ENCODE results near the gene MCAM.
A peak's percentile ranks its signal among the peaks of the same experiment; 100 is the strongest.

Gene MCAM

GRCh38 chr11:119344291-119345010 is 27.5 kb upstream of the MCAM start:
- no peak for DNase-seq (ENCODE audit: low spot score)

- DNase-seq (ENCODE audit: low spot score): no peak
Measured at GRCh38 chr11:119343726-119344125, 26.8 kb upstream of the MCAM start.

GRCh38 chr11:119342362-119343130 is 25.6 kb upstream of the MCAM start:
- DNase-seq (ENCODE audit: low spot score): no peak

GRCh38 chr11:119342023-119342300 is 25.0 kb upstream of the MCAM start:
- no peak for DNase-seq (ENCODE audit: low spot score)

GRCh38 chr11:119341222-119342022 is 24.5 kb upstream of the MCAM start:
- DNase-seq (ENCODE audit: low spot score): no peak

- no peak for DNase-seq (ENCODE audit: low spot score)
Measured at GRCh38 chr11:119340335-119341221, 23.6 kb upstream of the MCAM start, which contains the start of gene C1QTNF5. TSS of gene C1QTNF5 (minus strand) at chr11:119340883. CDS start at chr11:119340397, 486 bp downstream.

GRCh38 chr11:119339589-119340334 is 22.8 kb upstream of the MCAM start:
- peak; percentile 32 for DNase-seq (ENCODE audit: low spot score)

GRCh38 chr11:119338965-119339588 is 22.1 kb upstream of the MCAM start:
- no peak for DNase-seq (ENCODE audit: low spot score)

- DNase-seq (ENCODE audit: low spot score): peak; percentile 73
Measured at GRCh38 chr11:119338318-119338890, 21.5 kb upstream of the MCAM start.

- DNase-seq (ENCODE audit: low spot score): no peak
Measured at GRCh38 chr11:119337581-119338317, 20.8 kb upstream of the MCAM start.

GRCh38 chr11:119336744-119337469 is 20.0 kb upstream of the MCAM start:
- DNase-seq (ENCODE audit: low spot score): no peak

- no peak for DNase-seq (ENCODE audit: low spot score)
Measured at GRCh38 chr11:119335655-119336543, 19.0 kb upstream of the MCAM start.

GRCh38 chr11:119335091-119335654 is 18.2 kb upstream of the MCAM start:
- no peak for DNase-seq (ENCODE audit: low spot score)

- DNase-seq (ENCODE audit: low spot score): peak; percentile 98
Measured at GRCh38 chr11:119334174-119334930, 17.4 kb upstream of the MCAM start, which contains the start of gene RNF26. TSS of gene RNF26 (plus strand) at chr11:119334527. CDS start at chr11:119335123, 596 bp downstream.

- no peak for DNase-seq (ENCODE audit: low spot score)
Measured at GRCh38 chr11:119332111-119332765, 15.3 kb upstream of the MCAM start.

GRCh38 chr11:119330237-119330636 is 13.3 kb upstream of the MCAM start:
- DNase-seq (ENCODE audit: low spot score): no peak

Data from activated CD4-positive, alpha-beta T cell treated with anti-CD3 and anti-CD28 coated beads, Interleukin-2, Interleukin-4, amounts not matched to agents 100 ng/mL and 50 ng/mL, durations not matched to agents 16 hours and 8 hours (primary cell).